Ovary (tissue), 9 donors: ENCODE measurements around the gene MDGA2. TPM values are rescaled to one million over a fixed set of nuclear protein-coding genes. Genes with fewer than 3 reads are reported as not detected.

Experiments used
- DNase-seq, 5 donors: peaks; one replicate each; pipeline ENCODE4 v3.0.0-alpha.2; 2019 to 2020
- H3K27ac ChIP-seq, 2 donors: fragments of 200-600 bp; one replicate each; pipeline versions ENCODE4 v1.5.1 to v1.8.0; 2019 to 2022
- H3K27me3 ChIP-seq: fragments of 200-600 bp; one replicate; pipeline ENCODE4 v1.8.0; 2022
- H3K36me3 ChIP-seq: fragments of 200-600 bp; sonication (generic); one replicate; pipeline ENCODE4 v1.5.1; 2019
- H3K4me1 ChIP-seq: one replicate; pipeline ENCODE4 v1.8.1; 2013; ENCODE audit warnings: mild to moderate bottlenecking, moderate library complexity; ENCODE audit not compliant: insufficient read depth
- H3K4me3 ChIP-seq: fragments of 200-600 bp; sonication (generic); one replicate; pipeline ENCODE4 v1.5.1; 2017
- H3K9me3 ChIP-seq, 2 donors: fragments of 200-600 bp in 1 of 2; sonication (generic) in 1 of 2; one replicate each; pipeline versions ENCODE4 v1.5.1 to v1.8.1; 2013 to 2019; ENCODE audit warnings: mild to moderate bottlenecking in 1 of 2, moderate library complexity in 1 of 2
- CTCF ChIP-seq, 3 donors: fragments of 450-650 bp in 2 of 3; fragments of 200-600 bp in 1 of 3; IDR thresholded peaks; one replicate each; pipeline versions ENCODE4 v1.5.1 to v1.8.0; 2016 to 2022; ENCODE audit warnings: antibody characterized with exemption in 3 of 3, mild to moderate bottlenecking in 1 of 3
- EP300 ChIP-seq: sonication (generic); formaldehyde crosslinking; IDR thresholded peaks from one replicate; pipeline ENCODE4 v1.6.1; 2017; ENCODE audit warnings: antibody characterized with exemption
- POLR2A ChIP-seq: fragments of 450-650 bp; IDR thresholded peaks from one replicate; pipeline ENCODE4 v1.6.1; 2017; ENCODE audit warnings: antibody characterized with exemption, mild to moderate bottlenecking, moderate library complexity
- WGBS, 3 donors: extraction: QIAGEN DNeasy Blood & Tissue Kit in 1 of 3; methylation state at CpG; one replicate each; pipeline versions ENCODE4 v1.1.5 to v1.1.7; 2013 to 2017; 5-methylcytosine and 5-hydroxymethylcytosine counted together
- intact Hi-C, 4 donors: fragments of 100-400 bp; cut with DNase I; formaldehyde crosslinking; loops; one replicate each; pipeline versions ENCODE4 v1.11.0 to v1.15.1; 2022 to 2023
- polyA plus RNA-seq, 2 donors: library from polyadenylated mRNA; stranded (reverse); fragments of 200-250 nt in 1 of 2; fragments of 350-450 nt in 1 of 2; fragmentation: Illumina TruSeq in 1 of 2; extraction: RNeasy Lipid Tissue Mini Kit (QIAGEN cat#74804) in 1 of 2; gene quantifications; one replicate each; pipeline ENCODE4 v1.2.3, GENCODE V29; 2013 to 2014
- total RNA-seq, 7 donors: library from RNA; depleted of rRNA in 2 of 7; stranded (reverse); fragments of >200 nt in 2 of 7; fragmentation: NEBNext Ultra II Directional in 3 of 7; extraction: Animal tissue kit (Norgen Biotek cat#: 25700) in 3 of 7; gene quantifications; one replicate each; pipeline versions ENCODE4 v1.1.0 to v1.2.4, GENCODE V29; 2016 to 2023
- donor health status: DM: no; HTN: no; CAD: no; lungs with moderate emphysema.
- donor health status: DM: no; HTN: no; CAD: no.
- donor health status: Bipolar disorder and iron deficiency.
- donor health status: DM: yes; HTN: yes; CAD: no.
- donor health status: DM: no; HTN: no; CAD: no.
- donor health status: DM: yes; HTN: yes; CAD: no.

The MDGA2 gene
- total and polyA plus RNA-seq, 9 donors, result 0.04 to 0.26 (median 0.18) TPM; not detected in 5

GRCh38 chr14:47345016-47345415 is 330.4 kb downstream of the MDGA2 start:
- H3K27me3 ChIP-seq, result no peaks in the 10 kb centered on the region
- H3K36me3 ChIP-seq, result no peaks in the 10 kb centered on the region

GRCh38 chr14:47332939-47333338 is 342.5 kb downstream of the MDGA2 start:
- no peaks in the 10 kb centered on the region for H3K9me3 ChIP-seq
- no peak overlapping the region for H3K27ac ChIP-seq
- intact Hi-C loops, result no loop called here
- TF ChIP-seq CTCF (IDR thresholded peaks at IDR 0.05), result no peak
- TF ChIP-seq POLR2A, result no peak
- no peak for TF ChIP-seq EP300
- no peaks in the 10 kb centered on the region for H3K36me3 ChIP-seq
- no peaks in the 10 kb centered on the region for H3K4me1 ChIP-seq
- 97 to 98% (median 97%) methylated on average over 3 of the region's 3 CpGs for WGBS, 3 donors
- no peak overlapping the region for H3K4me3 ChIP-seq
- H3K27me3 ChIP-seq, result no peaks in the 10 kb centered on the region
- no peak for DNase-seq

More at GRCh38 chr14:47345016-47345415, 330.4 kb downstream of the MDGA2 start:
- TF ChIP-seq EP300, result no peak
- TF ChIP-seq POLR2A, result no peak
- no peak for TF ChIP-seq CTCF (IDR thresholded peaks at IDR 0.05)
- no peak overlapping the region for H3K4me3 ChIP-seq
- no peak overlapping the region for H3K27ac ChIP-seq
- DNase-seq, result no peak
- intact Hi-C loops, result no loop called here
- peaks cover 2% of the 10 kb centered on the region for H3K4me1 ChIP-seq
- WGBS, 3 donors, result 26 to 30% (median 28%) methylated on average over 2 of the region's 2 CpGs
- H3K9me3 ChIP-seq, result no peaks in the 10 kb centered on the region

- no peak for DNase-seq
- Histone ChIP-seq H3K9me3 (no peaks in the 10 kb centered on the region), H3K36me3 (no peaks in the 10 kb centered on the region), H3K27ac (no peak overlapping the region), H3K4me1 (no peaks in the 10 kb centered on the region), H3K27me3 (no peaks in the 10 kb centered on the region), H3K4me3 (no peak overlapping the region)
- TF ChIP-seq POLR2A, result no peak
- no peak for TF ChIP-seq CTCF (IDR thresholded peaks at IDR 0.05)
- TF ChIP-seq EP300, result no peak
- intact Hi-C loops, result no loop called here
Observed at GRCh38 chr14:47332106-47332505, 343.3 kb downstream of the MDGA2 start.

- H3K36me3 ChIP-seq, result no peaks in the 10 kb centered on the region
- H3K4me1 ChIP-seq, result no peaks in the 10 kb centered on the region
- DNase-seq, result no peak
- no peak for TF ChIP-seq EP300
- TF ChIP-seq POLR2A, result no peak
- TF ChIP-seq CTCF (IDR thresholded peaks at IDR 0.05), result no peak
- WGBS, 3 donors, result 82 to 91% (median 83%) methylated on average over 4 of the region's 4 CpGs
- no peaks in the 10 kb centered on the region for H3K27me3 ChIP-seq
- H3K9me3 ChIP-seq, result no peaks in the 10 kb centered on the region
- no peak overlapping the region for H3K4me3 ChIP-seq
- intact Hi-C loops, result no loop called here
- H3K27ac ChIP-seq, result no peak overlapping the region
Observed at GRCh38 chr14:47328376-47328775, 347.0 kb downstream of the MDGA2 start.

- Histone ChIP-seq H3K4me3 (no peak overlapping the region), H3K9me3 (no peaks in the 10 kb centered on the region), H3K27ac (no peak overlapping the region), H3K36me3 (no peaks in the 10 kb centered on the region), H3K27me3 (no peaks in the 10 kb centered on the region), H3K4me1 (no peaks in the 10 kb centered on the region)
- intact Hi-C loops, result no loop called here
- DNase-seq, result no peak
- no peak for TF ChIP-seq POLR2A
- no peak for TF ChIP-seq CTCF (IDR thresholded peaks at IDR 0.05)
- no peak for TF ChIP-seq EP300
- 91 to 97% (median 95%) methylated on average over 3 of the region's 3 CpGs for WGBS, 3 donors
Observed at GRCh38 chr14:47327336-47327735, 348.1 kb downstream of the MDGA2 start.
